NAMALWA (cell line): Measurements from ENCODE around the gene SMYD3.

Experiments
- DNase-seq: peaks from one replicate; pipeline ENCODE4 v3.0.0-alpha.2; 2015; ENCODE audit warnings: low spot score

SMYD3 gene

DNA sequence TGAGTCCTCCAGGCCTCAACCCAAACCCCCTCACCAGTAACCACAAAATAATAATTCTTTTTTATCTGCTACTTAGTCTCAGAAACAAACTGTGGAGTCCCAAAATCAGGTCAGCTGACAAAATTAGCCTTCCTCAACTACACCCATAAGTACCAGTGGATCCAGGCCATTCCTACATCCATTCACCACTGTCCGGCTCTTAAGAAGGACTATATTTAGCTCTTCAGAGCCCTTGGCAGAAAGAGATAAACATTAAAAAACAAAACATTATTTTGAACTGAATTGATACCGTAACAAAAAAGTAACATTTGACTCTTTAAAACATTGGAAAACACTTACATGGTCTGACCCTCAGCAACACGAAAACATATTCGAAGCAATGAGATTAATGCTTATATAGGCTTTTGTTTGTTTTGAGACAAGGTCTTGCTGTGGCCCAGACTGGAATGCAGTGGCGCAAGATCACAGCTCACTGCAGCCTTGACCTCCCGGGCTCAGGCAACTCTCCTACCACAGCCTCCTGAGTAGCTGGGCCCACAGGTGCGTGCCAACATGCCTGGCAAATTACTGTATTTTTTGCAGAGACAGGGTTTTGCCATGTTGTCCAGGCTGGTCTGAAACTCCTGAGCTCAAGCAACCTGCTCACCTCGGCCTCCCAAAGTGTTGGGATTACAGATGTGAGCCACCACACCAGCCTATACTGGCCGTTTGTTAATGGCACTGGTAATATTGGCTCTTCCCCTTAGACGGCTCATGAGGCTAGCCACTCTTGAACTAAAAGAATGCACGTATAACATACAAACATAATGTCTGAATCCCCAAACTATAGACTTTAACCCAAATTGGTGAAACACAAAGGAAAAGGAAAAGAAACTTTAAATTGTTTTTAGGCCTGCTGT is 330.7 kb downstream of the SMYD3 start:
- DNase-seq = no peak

DNA sequence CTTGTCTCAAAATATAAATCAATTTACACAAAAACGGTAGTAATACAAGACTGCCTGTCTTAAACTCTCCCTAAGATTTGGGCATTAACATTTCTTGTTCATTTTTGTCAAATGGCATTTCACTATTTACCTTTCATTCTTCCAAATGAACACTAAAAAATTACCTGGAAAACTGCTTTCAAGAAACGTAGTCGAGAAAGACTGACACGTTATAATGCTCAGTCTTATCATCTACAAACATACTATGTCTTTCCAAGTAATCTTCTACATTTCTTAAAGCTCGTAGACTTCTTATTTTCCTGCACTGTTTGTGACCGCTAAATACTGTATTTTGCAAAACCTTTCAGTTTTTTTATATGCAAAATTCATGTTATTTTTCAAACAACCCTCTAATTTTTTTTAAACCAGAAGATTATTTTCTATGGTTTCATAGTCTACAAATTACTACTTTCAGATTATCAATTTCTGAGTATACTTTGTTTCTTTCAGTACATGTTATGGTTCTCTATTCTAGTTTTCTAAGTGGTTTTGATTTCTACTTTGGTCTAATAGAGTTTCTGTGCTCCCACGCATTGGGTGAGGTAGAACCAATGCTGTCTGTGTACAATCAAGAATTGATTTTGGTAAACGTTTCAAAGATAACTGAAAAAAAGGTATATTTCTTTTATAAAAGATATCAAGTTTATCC is 336.4 kb downstream of the SMYD3 start:
- DNase-seq = no peak

DNA sequence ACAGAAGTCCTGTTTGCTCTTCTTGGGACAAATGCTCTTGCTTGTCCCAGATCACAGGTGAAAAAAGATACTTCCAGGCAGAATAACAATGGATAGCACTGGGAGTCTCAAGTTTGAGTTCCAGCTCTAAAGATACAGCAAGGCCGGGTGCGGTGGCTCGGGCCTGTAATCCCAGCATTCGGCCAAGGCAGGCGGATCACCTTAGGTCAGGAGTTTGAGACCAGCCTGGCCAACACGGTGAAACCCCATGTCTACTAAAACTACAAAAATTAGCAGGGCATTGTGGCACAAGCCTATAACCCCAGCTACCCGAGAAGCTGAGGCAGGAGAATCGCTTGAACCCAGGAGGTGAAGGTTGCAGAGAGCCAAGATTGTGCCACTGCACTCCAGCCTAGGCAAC is 337.6 kb downstream of the SMYD3 start:
- no peak for DNase-seq

DNA sequence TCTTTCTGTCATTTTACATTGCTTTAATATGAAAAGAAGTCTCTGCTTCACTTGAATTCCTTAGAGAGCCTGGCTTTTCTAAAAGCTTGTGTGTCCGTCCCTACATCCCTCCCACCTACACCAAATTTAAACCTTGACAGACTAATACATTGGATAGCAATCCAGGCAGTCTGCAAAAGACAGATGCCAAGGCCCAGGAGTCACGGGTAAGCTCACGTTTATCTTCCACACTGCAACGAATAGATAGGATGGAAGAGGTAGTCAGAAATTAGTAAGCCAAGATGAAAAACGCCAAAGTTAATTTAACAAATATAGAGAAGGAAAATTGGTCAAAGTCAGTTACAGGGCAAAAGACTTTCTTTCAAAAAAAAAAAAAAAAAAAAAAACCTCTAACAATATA is 338.1 kb downstream of the SMYD3 start:
- no peak for DNase-seq

DNA sequence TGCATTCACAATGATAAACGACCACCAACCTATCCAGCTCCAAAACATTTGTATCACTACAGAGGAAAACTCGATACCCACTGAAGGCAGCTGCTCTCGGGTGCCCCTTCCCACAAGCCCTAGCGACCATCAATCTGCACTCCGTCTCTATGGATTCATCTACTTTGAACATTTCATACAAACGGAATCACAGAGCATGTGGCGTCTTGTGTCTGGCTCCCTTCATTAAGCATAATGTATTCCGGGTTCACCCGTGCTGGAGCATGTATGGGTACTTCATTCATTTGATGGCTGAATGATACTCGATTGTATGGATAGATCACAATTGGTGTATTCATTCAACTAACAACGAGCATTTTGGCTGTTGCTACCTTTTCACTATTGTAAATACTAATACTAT is 340.2 kb downstream of the SMYD3 start:
- DNase-seq = no peak

DNA sequence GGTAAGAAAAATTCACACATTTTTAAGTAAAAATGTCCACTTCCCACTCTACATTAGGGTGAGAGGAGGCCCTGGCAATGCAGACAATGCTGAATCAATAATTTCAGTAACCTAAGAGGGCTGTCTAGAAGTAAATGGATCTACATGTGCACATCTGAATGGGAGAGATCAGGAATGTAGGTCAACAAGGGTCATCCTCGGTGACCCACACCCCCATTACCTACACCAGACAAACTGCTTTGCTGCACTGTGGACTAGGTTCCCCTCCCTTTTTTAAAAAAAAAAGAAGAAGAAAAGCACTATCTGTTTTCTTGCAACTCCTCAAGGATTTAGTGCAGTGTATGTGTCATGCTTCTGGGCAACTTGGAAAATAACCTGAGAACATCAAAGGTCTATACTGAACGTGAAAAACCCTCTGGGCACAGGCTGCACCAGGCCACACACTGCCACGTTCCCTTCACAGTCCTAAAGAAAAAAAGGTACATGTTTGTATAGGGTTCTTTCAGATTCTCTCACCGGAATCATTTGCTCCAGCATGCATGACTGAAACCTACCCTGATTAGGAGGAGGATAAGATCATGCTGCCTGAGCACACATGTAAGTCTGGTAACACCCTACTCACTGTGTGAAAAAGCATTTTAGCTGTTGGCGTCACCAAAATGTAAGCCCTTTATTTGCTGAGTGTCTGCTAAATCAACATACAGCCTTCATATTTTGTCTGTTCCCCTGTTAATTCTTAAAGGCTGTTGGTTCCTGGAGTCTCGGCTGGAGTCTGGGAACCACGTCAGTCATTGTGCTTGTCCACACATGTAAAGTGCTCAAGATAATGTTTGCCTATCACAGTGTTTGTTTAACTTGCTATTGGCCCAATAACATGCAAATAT is 341.0 kb downstream of the SMYD3 start:
- no peak for DNase-seq

DNA sequence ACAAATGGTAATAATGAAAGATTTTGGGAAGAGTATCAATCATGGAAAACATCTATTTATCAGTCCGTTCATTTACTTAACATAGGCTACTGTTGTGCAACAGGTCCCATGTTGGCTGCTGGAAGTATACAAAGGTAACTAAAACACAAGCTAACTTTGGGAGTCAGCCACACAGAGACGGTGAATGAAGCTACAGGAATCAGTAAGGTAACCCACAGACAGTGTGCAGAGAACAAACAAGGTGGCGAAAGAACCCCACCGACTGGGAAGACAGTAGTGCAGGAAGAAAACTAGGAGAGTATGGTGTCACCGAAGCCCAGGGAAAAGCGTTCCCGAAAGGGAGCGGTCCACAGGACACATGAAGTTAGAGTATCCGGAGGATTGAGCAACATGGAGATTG is 342.3 kb downstream of the SMYD3 start:
- no peak for DNase-seq

DNA sequence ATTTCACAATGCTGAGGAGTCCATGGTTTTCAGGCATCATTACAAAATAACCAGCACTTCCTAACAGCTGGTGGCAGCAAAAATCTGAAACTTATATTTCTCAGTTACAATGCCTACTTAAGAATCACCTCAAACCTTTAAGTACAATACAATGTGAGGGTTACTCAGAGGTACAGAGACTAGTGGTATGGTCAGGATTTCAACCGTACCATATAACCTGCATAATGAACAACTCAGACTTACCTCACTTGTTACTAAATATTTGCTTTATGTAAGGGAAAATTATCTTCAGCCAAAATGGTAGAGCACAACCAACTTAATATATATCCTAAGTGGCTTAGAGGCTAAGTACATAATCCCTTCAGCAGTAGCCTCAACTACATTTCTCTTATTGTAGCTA is 344.5 kb downstream of the SMYD3 start:
- DNase-seq = no peak

DNA sequence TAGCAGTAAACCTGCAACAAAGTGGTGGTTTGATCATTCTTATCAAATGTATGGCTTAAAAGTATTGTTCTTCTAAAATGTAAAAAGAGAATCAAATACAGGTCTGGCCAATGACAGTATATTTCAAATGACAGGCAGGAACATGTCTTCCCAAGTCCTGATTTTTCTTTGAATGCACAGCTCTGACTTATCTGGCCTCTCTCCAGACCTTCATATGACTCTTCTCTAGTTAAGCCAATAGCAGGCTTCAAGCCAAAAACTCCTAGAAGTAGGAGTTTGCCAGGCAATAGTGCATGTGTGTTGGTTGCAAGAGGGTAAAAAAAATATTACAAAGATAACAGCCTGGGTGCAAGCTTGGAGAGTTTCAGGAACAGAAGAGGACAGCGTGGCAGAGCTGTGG is 345.5 kb downstream of the SMYD3 start:
- DNase-seq = no peak

DNA sequence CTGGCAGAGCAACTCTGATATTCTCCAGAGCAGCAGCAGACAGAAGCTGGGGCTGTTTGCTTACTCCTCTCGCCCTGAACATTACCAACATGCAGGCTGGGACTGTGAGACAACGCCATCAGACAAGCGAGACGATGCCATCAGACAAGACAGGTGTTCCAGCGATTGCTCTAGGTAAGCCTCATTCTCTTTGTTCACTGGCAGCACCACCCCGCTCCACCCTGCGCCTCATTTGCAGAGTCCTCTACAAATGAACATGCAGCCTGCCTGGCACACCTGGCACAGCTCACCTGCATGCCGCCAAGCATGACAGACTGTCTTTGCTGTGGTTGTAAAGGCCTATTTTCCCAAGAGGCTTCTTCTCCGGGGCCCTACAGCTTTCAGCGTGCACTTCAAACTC is 346.2 kb downstream of the SMYD3 start:
- no peak for DNase-seq

DNA sequence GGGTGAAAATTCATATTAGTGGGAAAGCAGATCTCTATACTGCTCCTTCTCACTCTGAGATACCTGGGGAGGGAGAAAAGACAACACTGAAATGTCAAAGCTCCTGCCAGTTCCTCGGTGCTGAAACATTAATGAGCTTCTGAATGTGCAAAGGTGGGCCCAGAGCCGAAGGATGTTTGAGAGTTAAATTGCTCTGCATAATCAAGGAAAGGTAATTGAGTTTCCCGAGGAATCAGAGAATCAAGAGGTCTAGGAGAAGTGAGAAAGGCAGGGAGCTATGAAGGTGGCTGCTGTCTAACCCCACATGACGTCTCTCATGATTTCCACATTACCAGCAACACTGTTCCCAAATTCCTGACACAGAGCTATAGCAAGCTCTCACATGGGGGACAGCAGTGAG is 346.7 kb downstream of the SMYD3 start:
- no peak for DNase-seq

DNA sequence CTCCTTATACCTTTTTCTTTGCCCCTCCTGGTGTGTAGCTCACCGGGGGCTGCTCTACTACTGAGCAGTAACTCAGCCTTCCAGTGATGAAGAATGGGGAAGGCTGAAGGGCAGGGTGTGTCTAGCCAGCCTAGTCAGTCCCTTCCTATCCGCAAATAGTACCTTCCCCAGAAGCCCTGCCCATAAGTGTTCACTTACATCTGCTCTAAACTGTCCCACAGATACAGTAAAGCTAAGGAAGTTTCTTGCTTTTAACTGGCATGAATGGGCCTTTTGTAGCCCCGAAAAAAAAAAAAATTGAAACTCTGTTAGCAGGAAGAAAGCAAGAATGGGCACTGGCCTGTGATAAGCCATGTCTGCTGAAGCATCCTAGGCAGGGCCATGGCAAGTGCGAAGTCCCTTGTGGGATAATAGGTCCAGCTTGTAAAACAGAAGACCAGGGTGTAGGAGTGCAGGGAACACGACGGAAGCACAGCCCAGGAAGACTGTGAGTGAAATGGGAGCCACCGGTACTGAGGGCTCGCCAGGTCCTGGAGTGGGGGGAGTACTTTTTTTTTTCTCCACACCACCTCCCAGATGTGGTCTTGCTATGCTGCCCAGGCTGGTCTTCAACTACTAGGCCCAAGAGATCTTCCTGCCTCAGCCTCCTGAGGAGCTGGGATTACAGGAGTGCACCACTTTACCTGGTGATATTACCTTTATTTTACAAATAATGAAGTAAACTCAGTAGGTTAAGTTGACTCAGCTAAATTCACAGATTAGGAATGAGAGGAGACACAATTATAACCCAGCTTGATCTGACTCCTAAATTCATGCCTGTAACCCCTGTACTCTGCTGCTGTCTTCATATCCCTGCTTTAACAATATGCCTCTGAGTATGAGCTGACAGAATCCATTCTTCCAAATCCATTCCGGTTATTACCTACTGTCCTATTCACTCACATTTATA is 347.5 kb downstream of the SMYD3 start:
- no peak for DNase-seq

DNA sequence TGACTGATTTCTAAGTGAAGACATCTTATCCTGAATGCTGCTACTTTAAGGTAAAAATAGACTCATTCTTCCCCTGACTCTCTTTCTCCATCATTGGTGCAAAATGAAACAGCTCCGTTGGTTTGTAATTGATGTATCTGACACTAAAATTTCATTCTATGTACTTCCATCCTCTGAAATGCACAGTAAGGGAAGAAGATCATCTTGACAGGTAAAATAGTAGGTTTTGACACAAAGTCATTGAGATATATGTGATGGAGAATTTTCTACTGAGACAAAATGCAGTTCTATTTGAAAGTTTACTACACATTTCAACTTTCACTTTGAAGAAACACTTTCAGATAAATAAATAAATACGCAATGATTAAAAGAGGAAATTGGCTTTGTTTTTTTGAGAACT is 348.9 kb downstream of the SMYD3 start:
- DNase-seq = no peak

DNA sequence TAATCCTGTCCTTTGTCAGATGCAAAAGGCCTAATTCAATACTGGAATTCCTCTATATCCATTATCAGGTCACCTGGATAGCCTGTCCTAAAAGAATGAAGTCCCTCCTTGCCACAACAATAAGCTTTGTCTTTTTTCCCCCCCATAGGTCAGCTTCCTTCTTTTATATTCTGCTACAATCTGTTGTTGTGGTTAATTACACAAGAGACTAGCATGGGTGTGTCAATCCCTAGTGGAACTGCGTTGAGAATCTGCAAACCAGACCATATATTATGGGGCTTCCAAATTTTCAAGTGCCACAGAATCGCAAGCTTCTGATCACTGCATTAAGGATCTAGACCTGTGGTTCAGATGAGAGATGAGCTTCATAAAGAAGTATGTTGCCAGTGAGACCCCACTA is 349.6 kb downstream of the SMYD3 start:
- DNase-seq = no peak

DNA sequence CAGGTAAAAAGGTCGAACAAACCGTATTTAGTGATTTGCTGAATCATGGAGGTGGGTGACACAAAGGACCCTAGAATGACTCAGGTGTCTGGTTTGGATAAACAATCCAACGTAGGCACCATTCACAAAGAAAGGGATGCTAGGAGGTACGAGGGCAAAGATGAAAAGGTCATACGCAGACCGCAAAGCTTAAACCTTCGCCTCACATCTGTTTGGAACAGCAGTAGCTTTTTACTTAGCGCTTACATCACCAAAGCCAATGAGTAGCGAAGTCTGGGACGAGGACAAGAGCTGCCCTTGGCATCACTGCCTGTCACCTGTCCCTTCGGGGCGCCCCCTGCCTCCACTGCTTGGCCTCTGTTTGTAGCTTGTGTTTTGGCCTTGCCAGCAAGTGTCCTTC is 350.2 kb downstream of the SMYD3 start:
- DNase-seq = no peak

DNA sequence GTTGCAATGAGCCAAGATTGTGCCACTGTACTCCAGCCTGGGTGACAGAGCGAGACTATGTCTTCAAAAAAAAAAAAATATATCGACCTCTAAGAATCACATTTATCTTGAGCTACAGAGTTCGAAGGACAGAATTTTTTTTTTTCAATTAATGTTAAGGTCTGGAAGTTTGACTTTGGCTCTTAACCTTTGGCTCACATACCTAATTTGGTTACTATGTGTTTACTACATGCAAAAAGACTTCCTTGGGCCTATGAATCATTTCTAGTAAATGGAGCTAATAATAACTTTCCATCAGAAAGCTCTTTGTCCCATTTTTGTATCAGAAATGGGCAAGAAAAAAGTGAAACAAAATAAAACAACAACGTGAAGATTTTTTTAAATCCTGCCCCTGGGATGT is 351.2 kb downstream of the SMYD3 start:
- DNase-seq = no peak

DNA sequence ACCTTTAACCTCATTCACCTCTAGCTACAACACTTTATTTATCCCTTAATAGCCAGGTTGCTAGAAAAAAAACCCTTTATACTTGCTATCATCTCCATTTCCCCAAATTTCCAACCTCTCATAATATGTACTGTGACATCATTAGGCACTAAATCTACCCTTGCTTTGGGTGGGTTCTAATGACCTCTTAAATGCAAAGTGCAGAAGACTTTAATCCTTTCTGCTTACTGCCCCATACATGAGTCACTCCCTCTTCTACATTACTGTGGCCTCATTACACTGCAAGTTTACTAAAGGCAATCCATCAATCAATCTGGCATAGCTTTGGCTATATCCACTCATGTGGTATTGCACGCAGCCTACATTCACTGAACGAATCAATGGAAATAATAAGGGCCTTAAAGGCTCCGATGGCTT is 353.3 kb downstream of the SMYD3 start:
- DNase-seq = no peak

DNA sequence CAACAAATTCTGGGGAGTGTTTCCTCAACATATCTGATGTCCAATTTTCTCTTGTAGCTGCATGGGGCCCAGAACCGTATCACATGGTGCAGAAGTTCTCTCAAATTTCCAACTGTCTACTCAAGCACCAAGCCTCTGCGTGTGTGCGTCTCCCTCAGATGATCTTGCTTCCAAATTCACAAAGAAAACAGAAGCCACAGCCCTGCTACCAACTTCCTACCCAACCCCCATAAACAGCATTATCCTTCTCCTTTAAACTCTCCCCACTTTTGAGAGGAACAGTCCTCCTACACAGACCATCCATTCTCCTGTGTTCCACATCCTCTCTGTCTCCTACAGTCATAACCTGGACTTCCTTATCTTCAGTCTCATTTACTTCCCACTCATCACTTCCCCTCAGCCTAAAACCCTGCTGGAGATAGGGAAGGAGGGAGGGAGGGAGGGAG is 354.1 kb downstream of the SMYD3 start:
- no peak for DNase-seq

DNA sequence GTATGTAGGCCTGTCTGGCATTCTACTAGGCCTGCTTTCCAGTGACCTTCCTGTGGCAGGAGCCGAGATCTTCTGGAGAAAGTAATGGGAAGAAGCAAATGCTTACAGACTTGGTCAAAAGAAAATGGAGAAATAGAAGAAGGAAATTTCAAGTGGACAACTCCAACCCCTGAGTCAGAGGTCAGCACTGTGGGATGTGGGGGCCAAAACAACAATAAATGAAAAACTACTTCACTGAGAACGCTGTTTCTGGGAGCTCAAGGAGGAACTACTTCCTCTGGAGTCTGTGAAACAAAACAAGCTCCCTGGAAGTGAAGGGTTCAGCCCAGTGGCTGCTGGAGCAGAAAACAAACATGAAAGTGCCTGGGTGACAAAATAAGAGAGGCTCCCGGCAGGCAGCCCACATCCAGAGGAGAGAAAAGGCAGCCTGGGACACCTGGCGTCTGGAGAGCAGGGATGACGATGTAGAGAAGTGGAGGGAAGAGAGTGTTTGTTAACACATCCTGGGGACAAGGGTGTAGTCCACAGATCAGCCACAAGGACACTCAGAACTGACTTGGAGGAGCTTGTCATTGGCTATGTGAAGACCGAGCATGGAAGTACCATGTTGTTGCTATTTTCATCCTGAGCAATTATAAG is 355.2 kb downstream of the SMYD3 start:
- DNase-seq = no peak

DNA sequence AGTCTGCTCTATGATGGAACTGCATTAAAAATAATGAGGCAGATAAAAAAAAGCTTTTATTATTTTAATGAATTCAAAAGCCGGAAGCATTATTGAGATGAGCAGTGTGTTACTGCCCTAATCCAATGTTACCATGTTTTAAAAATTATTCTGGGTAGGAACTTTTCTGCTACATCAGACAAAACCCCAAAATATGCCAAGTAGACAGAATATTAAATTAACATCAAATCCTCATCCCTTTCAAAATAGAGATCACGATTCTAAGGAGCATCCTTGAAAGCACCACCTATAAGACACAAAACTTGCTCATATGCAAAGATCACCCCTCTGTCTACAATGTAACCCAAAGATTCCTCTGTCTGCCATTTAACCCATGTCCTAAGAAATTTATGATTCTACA is 357.5 kb downstream of the SMYD3 start:
- DNase-seq = no peak
